ENCODE results near the gene MTA3. TPM values are rescaled to one million over a fixed set of nuclear protein-coding genes. Genes with fewer than 3 reads are reported as not detected.

MTA3 gene
- total and polyA plus RNA-seq, 2 donors (not counting 1 experiment from before 2014, with no cell fraction given): 31.0 to 47.7 TPM

DNA sequence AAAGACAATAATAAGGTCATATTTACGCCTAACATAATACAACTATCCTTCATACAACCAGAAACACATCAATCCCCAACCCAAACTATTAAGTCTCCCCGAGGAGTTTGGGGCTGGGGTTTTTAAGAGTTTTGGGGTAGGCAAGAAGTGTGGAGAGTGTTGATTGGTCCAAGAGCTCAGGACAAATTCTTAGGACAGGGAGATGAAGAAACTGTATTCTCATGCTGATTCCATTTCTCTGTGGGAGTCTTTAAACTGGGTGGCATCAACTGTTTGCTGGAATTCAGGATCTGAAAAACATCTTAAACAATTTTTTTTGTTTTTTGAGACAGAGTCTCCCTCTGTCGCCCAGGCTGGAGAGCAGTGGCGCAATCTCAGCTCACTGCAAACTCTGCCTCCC is 25.6 kb upstream of the MTA3 start:
- Histone ChIP-seq H3K79me2 (ENCODE audit: control insufficient read depth, insufficient read depth, low read length) (no peaks in the 10 kb centered on the region), H3K36me3 (ENCODE audit: control insufficient read depth, insufficient read depth, low read length) (no peaks in the 10 kb centered on the region), H3K4me3 (replicated peaks in 1 of 4; ENCODE audit: control extremely low read depth in 1 of 4, insufficient read depth in 1 of 4, low read depth in 3 of 4, low read length in 4 of 4) (no peak overlapping the region), H3K4me1 (ENCODE audit: control insufficient read depth, extremely low read depth, insufficient read depth, low read length) (no peaks in the 10 kb centered on the region), H3K9me3 (ENCODE audit: control insufficient read depth, insufficient read depth, low read depth, low read length) (no peaks in the 10 kb centered on the region), H3K27me3 (ENCODE audit: control insufficient read depth, insufficient read depth, low read length) (no peaks in the 10 kb centered on the region), H3K27ac (ENCODE audit: insufficient read depth, low read length) (no peak overlapping the region), H2AFZ (ENCODE audit: low read length) (no peak overlapping the region), H4K20me1 (ENCODE audit: control insufficient read depth, extremely low read depth, insufficient read depth, low read length) (no peaks in the 10 kb centered on the region), H3K4me2 (ENCODE audit: extremely low read depth, insufficient read depth, low read length) (no peak overlapping the region), H3K9ac (ENCODE audit: insufficient read depth, low read length) (no peak overlapping the region)
- TF ChIP-seq EZH2 (IDR thresholded peaks at IDR 0.05; ENCODE audit: low read length, missing control alignments): no peak
- TF ChIP-seq, protein P1, sequence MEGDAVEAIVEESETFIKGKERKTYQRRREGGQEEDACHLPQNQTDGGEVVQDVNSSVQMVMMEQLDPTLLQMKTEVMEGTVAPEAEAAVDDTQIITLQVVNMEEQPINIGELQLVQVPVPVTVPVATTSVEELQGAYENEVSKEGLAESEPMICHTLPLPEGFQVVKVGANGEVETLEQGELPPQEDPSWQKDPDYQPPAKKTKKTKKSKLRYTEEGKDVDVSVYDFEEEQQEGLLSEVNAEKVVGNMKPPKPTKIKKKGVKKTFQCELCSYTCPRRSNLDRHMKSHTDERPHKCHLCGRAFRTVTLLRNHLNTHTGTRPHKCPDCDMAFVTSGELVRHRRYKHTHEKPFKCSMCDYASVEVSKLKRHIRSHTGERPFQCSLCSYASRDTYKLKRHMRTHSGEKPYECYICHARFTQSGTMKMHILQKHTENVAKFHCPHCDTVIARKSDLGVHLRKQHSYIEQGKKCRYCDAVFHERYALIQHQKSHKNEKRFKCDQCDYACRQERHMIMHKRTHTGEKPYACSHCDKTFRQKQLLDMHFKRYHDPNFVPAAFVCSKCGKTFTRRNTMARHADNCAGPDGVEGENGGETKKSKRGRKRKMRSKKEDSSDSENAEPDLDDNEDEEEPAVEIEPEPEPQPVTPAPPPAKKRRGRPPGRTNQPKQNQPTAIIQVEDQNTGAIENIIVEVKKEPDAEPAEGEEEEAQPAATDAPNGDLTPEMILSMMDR (conservative IDR thresholded peaks at IDR 0.05 in 1 of 2, IDR thresholded peaks at IDR 0.05 in 1 of 2; ENCODE audit: low read depth in 1 of 2, low read length in 2 of 2): no peak
- DNase-seq (ENCODE audit: low read depth in 2 of 2): no peak

DNA sequence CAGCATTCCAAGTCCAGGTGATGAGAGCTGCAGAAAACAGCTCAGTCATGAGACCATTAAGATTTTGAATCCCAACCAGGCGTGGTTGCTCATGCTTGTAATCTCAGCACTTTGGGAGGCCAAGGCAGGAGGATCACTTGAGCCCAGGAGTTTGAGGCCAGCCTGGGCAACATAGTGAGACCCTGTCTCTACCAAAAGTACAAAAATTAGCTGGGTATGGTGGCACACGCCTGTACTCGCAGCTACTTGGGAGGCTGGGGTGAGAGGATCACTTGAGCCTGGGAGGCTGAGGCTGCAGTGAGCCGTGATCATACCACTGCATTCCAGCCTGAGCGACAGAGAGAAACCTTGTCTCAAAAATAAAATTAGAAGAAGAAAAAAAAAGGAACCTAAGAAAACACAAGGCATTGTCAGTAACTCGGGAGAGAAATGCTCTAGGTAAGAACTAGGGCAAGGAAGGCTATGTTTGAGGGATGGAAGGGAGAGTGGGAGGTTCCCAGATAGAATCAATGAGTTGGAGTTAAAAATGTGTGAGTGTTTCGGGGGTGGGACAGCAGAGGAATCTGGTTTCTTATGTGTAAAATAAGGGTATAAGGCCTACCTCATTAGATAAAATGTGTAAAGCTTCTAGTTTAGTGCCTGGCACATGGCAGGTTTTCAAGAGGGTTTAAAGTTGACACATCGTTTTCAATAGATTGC is 23.3 kb upstream of the MTA3 start:
- Histone ChIP-seq H3K9me3 (ENCODE audit: control insufficient read depth, insufficient read depth, low read depth, low read length) (no peaks in the 10 kb centered on the region), H3K4me1 (ENCODE audit: control insufficient read depth, extremely low read depth, insufficient read depth, low read length) (no peaks in the 10 kb centered on the region), H3K27me3 (ENCODE audit: control insufficient read depth, insufficient read depth, low read length) (no peaks in the 10 kb centered on the region), H3K27ac (ENCODE audit: insufficient read depth, low read length) (no peak overlapping the region), H3K79me2 (ENCODE audit: control insufficient read depth, insufficient read depth, low read length) (no peaks in the 10 kb centered on the region), H3K4me2 (ENCODE audit: extremely low read depth, insufficient read depth, low read length) (no peak overlapping the region), H3K4me3 (replicated peaks in 1 of 4; ENCODE audit: control extremely low read depth in 1 of 4, insufficient read depth in 1 of 4, low read depth in 3 of 4, low read length in 4 of 4) (no peak overlapping the region), H4K20me1 (ENCODE audit: control insufficient read depth, extremely low read depth, insufficient read depth, low read length) (no peaks in the 10 kb centered on the region), H3K9ac (ENCODE audit: insufficient read depth, low read length) (no peak overlapping the region), H2AFZ (ENCODE audit: low read length) (no peak overlapping the region), H3K36me3 (ENCODE audit: control insufficient read depth, insufficient read depth, low read length) (no peaks in the 10 kb centered on the region)
- DNase-seq (ENCODE audit: low read depth in 2 of 2): no peak
- TF ChIP-seq EZH2 (IDR thresholded peaks at IDR 0.05; ENCODE audit: low read length, missing control alignments): no peak
- TF ChIP-seq, protein P1 (conservative IDR thresholded peaks at IDR 0.05 in 1 of 2, IDR thresholded peaks at IDR 0.05 in 1 of 2; ENCODE audit: low read depth in 1 of 2, low read length in 2 of 2): no peak

DNA sequence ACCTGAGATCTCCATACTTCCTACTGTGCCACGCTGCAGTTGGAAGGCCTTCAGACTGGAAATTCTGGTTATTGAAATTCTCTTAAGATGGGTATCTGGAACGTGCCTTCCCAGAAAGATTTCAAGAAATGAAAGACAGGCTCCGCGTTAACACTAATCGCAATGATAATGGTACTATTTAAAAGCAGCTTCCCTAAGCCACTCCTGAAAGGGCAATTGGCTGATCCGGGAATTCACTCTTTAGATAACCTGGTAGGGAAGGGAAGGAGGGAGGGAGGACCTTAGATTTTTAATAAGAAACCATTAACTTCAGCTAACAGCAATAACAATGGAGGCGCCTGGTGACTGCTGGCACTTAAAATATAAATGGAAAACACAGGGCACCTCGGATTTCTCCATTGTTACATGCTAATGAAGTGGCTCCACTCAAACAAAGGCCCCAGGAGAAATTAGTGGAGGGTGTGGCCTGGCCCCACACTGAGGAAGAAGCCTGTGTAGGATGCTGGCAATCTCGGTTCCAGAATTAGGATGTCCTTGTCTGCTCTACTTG is 22.5 kb upstream of the MTA3 start:
- Histone ChIP-seq H3K9ac (ENCODE audit: insufficient read depth, low read length) (no peak overlapping the region), H3K4me2 (ENCODE audit: extremely low read depth, insufficient read depth, low read length) (no peak overlapping the region), H3K27ac (ENCODE audit: insufficient read depth, low read length) (no peak overlapping the region), H2AFZ (ENCODE audit: low read length) (no peak overlapping the region), H3K9me3 (ENCODE audit: control insufficient read depth, insufficient read depth, low read depth, low read length) (no peaks in the 10 kb centered on the region), H3K4me1 (ENCODE audit: control insufficient read depth, extremely low read depth, insufficient read depth, low read length) (no peaks in the 10 kb centered on the region), H3K4me3 (replicated peaks in 1 of 4; ENCODE audit: control extremely low read depth in 1 of 4, insufficient read depth in 1 of 4, low read depth in 3 of 4, low read length in 4 of 4) (no peak overlapping the region), H4K20me1 (ENCODE audit: control insufficient read depth, extremely low read depth, insufficient read depth, low read length) (no peaks in the 10 kb centered on the region), H3K36me3 (ENCODE audit: control insufficient read depth, insufficient read depth, low read length) (no peaks in the 10 kb centered on the region), H3K79me2 (ENCODE audit: control insufficient read depth, insufficient read depth, low read length) (no peaks in the 10 kb centered on the region), H3K27me3 (ENCODE audit: control insufficient read depth, insufficient read depth, low read length) (no peaks in the 10 kb centered on the region)
- TF ChIP-seq, protein P1 (conservative IDR thresholded peaks at IDR 0.05 in 1 of 2, IDR thresholded peaks at IDR 0.05 in 1 of 2; ENCODE audit: low read depth in 1 of 2, low read length in 2 of 2): no peak
- no peak for TF ChIP-seq EZH2 (IDR thresholded peaks at IDR 0.05; ENCODE audit: low read length, missing control alignments)
- no peak for DNase-seq (ENCODE audit: low read depth in 2 of 2)

All from fibroblast of lung (primary cell).